ENCODE measurements around the gene NOS2.

- TF ChIP-seq POLR2AphosphoS5 (IDR thresholded peaks at IDR 0.05) (no peak), CTCF (IDR thresholded peaks at IDR 0.05; ENCODE audit: poor library complexity, severe bottlenecking) (no peak), REST (IDR thresholded peaks at IDR 0.05; ENCODE audit: borderline replicate concordance) (no peak), EZH2 (IDR thresholded peaks at IDR 0.05; ENCODE audit: borderline replicate concordance, insufficient read depth, low read length, poor library complexity, severe bottlenecking) (no peak), RAD21 (conservative IDR thresholded peaks at IDR 0.05) (no peak)
Measured at GRCh38 chr17:27783440-27784350, 16.6 kb downstream of the NOS2 start.

All from neural cell (in vitro differentiated cells).